Measurements from ENCODE around the gene EHBP1. TPM values are rescaled to one million over a fixed set of nuclear protein-coding genes. Genes with fewer than 3 reads are reported as not detected.
"Not testable (repeated sequence)": the region's sequence is repeated elsewhere in the genome, so short reads cannot be mapped to it uniquely, and the experiment has no call there.

EHBP1 gene
- total and polyA plus RNA-seq, 2 experiments from 2014 or later: 27.2 to 47.9 TPM

DNA sequence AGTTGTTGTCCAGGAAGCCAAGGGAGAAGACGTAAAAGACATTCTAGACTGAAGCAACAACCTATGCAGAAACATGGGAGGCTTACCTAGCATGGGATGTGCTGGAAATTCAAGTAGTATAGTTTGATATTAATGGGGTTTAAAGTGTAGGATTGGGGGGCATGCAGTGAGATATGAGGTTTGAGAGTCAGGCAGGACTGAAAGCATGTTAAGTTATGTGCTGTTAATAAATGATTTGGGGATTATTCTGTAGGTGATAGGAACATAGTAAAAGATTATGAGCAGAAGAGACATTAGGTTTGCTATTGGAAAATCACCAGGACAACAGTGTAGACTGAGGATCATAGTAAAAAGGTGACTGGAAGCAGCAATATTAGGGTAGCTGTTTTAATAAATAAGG lies 3.2 kb downstream of the EHBP1 start (continued):
- TF ChIP-seq, protein P1, sequence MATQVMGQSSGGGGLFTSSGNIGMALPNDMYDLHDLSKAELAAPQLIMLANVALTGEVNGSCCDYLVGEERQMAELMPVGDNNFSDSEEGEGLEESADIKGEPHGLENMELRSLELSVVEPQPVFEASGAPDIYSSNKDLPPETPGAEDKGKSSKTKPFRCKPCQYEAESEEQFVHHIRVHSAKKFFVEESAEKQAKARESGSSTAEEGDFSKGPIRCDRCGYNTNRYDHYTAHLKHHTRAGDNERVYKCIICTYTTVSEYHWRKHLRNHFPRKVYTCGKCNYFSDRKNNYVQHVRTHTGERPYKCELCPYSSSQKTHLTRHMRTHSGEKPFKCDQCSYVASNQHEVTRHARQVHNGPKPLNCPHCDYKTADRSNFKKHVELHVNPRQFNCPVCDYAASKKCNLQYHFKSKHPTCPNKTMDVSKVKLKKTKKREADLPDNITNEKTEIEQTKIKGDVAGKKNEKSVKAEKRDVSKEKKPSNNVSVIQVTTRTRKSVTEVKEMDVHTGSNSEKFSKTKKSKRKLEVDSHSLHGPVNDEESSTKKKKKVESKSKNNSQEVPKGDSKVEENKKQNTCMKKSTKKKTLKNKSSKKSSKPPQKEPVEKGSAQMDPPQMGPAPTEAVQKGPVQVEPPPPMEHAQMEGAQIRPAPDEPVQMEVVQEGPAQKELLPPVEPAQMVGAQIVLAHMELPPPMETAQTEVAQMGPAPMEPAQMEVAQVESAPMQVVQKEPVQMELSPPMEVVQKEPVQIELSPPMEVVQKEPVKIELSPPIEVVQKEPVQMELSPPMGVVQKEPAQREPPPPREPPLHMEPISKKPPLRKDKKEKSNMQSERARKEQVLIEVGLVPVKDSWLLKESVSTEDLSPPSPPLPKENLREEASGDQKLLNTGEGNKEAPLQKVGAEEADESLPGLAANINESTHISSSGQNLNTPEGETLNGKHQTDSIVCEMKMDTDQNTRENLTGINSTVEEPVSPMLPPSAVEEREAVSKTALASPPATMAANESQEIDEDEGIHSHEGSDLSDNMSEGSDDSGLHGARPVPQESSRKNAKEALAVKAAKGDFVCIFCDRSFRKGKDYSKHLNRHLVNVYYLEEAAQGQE (IDR thresholded peaks at IDR 0.05; ENCODE audit: unreplicated experiment): no peak

DNA sequence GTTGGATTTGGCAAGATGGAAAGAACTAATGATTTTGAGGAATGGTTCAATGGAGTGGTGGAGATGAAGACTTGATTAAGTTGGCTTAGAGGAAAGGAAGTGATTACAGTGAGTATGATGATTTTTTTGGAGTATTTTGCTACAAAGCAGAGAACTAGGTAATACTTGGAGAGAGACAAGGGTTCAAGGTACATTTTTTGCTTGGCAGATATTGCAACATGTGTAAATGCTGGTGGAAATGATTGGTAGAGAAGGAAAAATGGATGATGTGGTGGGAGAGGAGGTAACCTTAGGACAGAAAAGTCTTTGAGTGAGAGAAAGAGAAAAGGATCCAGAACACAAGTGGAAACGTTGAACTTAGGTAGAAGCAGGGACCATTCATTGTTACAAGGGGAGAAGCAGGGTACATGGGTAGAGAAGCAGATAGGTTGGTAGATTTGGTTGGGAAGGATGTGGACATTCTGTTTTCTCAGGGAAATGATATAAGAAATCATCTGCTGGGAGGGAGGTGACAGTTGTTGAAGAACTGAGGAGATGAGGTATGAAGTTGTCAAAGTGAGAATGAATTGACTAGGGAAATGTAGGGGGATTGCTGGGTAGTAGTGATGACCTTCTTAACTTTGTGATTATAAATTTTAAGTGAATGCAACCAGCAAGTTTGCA lies 6.5 kb downstream of the EHBP1 start:
- Histone ChIP-seq H3K27me3 (ENCODE audit: insufficient read depth) (no peaks in the 10 kb centered on the region), H3K36me3 (ENCODE audit: insufficient read depth) (no peaks in the 10 kb centered on the region; the same call in 1 of the 2 replicates), H3K4me2 (no peak overlapping the region), H3F3A (replicated peaks; ENCODE audit: low read depth) (no peaks in the 10 kb centered on the region), H3K4me3 (no peak overlapping the region), H4K20me1 (replicated peaks; ENCODE audit: insufficient read depth) (peaks cover 14% of the 10 kb centered on the region), H3K9me2 (ENCODE audit: insufficient read depth) (no peaks in the 10 kb centered on the region), H3K4me1 (ENCODE audit: insufficient read depth) (peaks cover 14% of the 10 kb centered on the region), H2AFZ (no peak overlapping the region), H3K27ac (ENCODE audit: low read depth) (no peak overlapping the region), H3K79me2 (replicated peaks; ENCODE audit: insufficient read depth) (peaks cover 100% of the 10 kb centered on the region)
- Mint-ChIP-seq H3K4me3 (no peak overlapping the region), H3K27me3 (ENCODE audit: insufficient read depth, low read depth, poor library complexity) (peaks cover 1% of the 10 kb centered on the region), H3K27ac (no peak overlapping the region), H3K4me1 (peaks cover 17% of the 10 kb centered on the region), H3K9me3 (no peaks in the 10 kb centered on the region), H3K36me3 (ENCODE audit: low read depth) (peaks cover 16% of the 10 kb centered on the region)
- DNase-seq (ENCODE audit: low spot score) (no peak), ATAC-seq (no peak)
- no peak for TF ChIP-seq EZH2phosphoT487 (IDR thresholded peaks at IDR 0.05; ENCODE audit: unreplicated experiment)
- TF ChIP-seq STAT1 (IDR thresholded peaks at IDR 0.05; ENCODE audit: unreplicated experiment): no peak
- no peak for TF ChIP-seq CREB1 (CRISPR knock-in tag; IDR thresholded peaks at IDR 0.05; ENCODE audit: low read depth)
- no peak for TF ChIP-seq POLR2AphosphoS5 (IDR thresholded peaks at IDR 0.05; ENCODE audit: low read depth)

DNA sequence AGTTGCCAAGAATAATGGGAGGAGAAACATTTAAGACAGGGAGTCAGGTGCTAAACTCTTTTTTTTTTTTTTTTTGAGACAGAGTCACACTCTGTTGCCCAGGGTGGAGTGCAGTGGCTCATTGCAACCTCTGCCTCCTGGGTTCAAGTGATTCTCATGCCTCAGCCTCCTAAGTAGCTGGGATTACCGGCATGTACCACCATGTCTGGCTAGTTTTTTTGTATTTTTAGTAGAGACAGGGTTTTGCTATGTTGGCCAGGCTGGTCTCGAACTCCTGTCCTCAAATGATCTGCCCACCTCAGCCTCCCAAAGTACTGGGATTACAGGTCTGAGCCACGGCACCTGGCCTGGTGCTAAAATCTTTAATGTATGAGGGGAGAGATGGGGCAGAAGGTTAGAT lies 7.7 kb downstream of the EHBP1 start:
- not testable (repeated sequence) for H3K27me3 Mint-ChIP-seq (ENCODE audit: insufficient read depth, low read depth, poor library complexity); H3K9me2 ChIP-seq (ENCODE audit: insufficient read depth); H2AFZ ChIP-seq; H3K27me3 ChIP-seq (ENCODE audit: insufficient read depth); DNase-seq (ENCODE audit: low spot score); H3K4me3 Mint-ChIP-seq; H3K9me3 Mint-ChIP-seq; H3F3A ChIP-seq (replicated peaks; ENCODE audit: low read depth); H3K36me3 ChIP-seq (ENCODE audit: insufficient read depth); H3K4me3 ChIP-seq; H3K27ac ChIP-seq (ENCODE audit: low read depth); H3K4me2 ChIP-seq; H3K4me1 ChIP-seq (ENCODE audit: insufficient read depth); H3K27ac Mint-ChIP-seq; H3K4me1 Mint-ChIP-seq; ATAC-seq
- peaks cover 14% of the 10 kb centered on the region for H4K20me1 ChIP-seq (replicated peaks; ENCODE audit: insufficient read depth)
- peaks cover 100% of the 10 kb centered on the region for H3K79me2 ChIP-seq (replicated peaks; ENCODE audit: insufficient read depth)
- peaks cover 16% of the 10 kb centered on the region for H3K36me3 Mint-ChIP-seq (ENCODE audit: low read depth)

All from GM23338 (cell line).